ENCODE measurements around the gene MFSD2A. TPM values are rescaled to one million over a fixed set of nuclear protein-coding genes. Genes with fewer than 3 reads are reported as not detected.

MFSD2A gene
- total RNA-seq, 4 donors from 2014 or later: 20.4 to 49.1 (median 30.8) TPM

DNA sequence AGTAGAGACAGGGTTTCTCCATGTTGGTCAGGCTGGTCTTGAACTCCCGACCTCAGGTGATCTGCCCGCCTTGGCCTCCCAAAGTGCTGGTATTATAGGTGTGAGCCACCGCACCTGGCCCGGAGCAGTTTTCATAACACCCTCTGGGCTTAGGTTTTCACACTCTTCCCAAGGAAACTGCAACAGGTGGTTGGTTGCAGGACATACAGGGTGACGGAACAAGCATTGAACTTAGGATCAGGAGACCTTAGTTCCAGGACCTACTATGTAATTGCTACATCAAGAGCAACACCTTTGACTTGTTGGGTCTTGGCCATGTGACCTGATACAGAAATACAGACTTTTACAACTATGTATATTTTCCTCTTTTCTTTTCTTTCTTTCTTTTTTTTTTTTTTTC is 37.9 kb downstream of the MFSD2A start:
- H3K27ac ChIP-seq: no peak overlapping the region

GRCh38 chr1:39995973-39996393 is 41.0 kb downstream of the MFSD2A start:
- peaks cover 0 to under 1% (median 0%) of the 10 kb centered on the region in 3 donors for H3K4me1 ChIP-seq
- TF ChIP-seq, protein P1, sequence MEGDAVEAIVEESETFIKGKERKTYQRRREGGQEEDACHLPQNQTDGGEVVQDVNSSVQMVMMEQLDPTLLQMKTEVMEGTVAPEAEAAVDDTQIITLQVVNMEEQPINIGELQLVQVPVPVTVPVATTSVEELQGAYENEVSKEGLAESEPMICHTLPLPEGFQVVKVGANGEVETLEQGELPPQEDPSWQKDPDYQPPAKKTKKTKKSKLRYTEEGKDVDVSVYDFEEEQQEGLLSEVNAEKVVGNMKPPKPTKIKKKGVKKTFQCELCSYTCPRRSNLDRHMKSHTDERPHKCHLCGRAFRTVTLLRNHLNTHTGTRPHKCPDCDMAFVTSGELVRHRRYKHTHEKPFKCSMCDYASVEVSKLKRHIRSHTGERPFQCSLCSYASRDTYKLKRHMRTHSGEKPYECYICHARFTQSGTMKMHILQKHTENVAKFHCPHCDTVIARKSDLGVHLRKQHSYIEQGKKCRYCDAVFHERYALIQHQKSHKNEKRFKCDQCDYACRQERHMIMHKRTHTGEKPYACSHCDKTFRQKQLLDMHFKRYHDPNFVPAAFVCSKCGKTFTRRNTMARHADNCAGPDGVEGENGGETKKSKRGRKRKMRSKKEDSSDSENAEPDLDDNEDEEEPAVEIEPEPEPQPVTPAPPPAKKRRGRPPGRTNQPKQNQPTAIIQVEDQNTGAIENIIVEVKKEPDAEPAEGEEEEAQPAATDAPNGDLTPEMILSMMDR (IDR thresholded peaks at IDR 0.05): no peak
- no peak for TF ChIP-seq POLR2A (IDR thresholded peaks at IDR 0.05)
- H3K4me3 ChIP-seq: no peak overlapping the region
- no peak overlapping the region for H3K27ac ChIP-seq
- no peaks in the 10 kb centered on the region for H3K27me3 ChIP-seq
- no peaks in the 10 kb centered on the region for H3K9me3 ChIP-seq
- H3K36me3 ChIP-seq: no peaks in the 10 kb centered on the region
- WGBS, 2 donors: 83% methylated on average over 1 of the region's 1 CpG; no CpG with 5 or more reads in 1 of the 2 donors
- DNase-seq: no peak
- intact Hi-C loops (cut with DNase I): no loop called here

More for the DNA sequence above, 37.9 kb downstream of the MFSD2A start:
- 97 to 100% methylated on average over 1 to 3 of the region's 5 CpGs for WGBS, 2 donors
- DNase-seq: no peak
- intact Hi-C loops (cut with DNase I): no loop called here
- Histone ChIP-seq H3K4me3 (no peak overlapping the region), H3K36me3 (no peaks in the 10 kb centered on the region), H3K4me1 (peaks cover 0 to 27% (median 7%) of the 10 kb centered on the region in 3 donors), H3K9me3 (no peaks in the 10 kb centered on the region), H3K27me3 (no peaks in the 10 kb centered on the region)
- no peak for TF ChIP-seq POLR2A (IDR thresholded peaks at IDR 0.05)
- TF ChIP-seq, protein P1 (IDR thresholded peaks at IDR 0.05): no peak

DNA sequence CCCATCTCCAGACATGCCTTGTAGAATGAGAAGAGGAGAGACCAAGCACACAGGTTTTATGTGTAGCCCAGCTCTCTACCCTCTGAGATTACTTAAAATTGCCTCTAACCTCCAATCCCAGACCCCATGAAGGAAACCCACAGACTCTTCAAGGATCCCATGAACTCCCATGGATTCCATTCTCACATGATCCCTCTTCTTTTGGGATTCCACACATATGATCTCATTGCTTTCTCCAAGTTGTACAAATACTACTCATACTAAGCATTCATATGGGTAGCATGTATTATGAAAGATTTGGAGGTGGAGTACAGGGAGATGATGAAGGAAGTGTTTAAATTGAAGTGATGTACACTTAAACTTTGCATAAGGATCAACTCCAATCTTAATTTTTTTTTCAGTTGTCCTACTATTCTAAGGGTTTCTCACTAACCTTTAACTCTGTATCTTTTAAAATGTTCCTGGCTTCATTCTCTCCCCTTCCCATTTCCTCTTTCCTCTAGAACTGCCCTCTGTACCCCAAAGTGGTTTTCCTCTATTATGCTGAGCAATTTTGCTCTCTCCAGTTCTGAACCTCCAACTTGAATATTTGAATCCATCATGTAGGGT is 41.6 kb downstream of the MFSD2A start:
- intact Hi-C loops (cut with DNase I): no loop called here
- Histone ChIP-seq H3K27ac (no peak overlapping the region), H3K9me3 (no peaks in the 10 kb centered on the region), H3K4me3 (no peak overlapping the region), H3K4me1 (no peaks in the 10 kb centered on the region), H3K27me3 (no peaks in the 10 kb centered on the region), H3K36me3 (no peaks in the 10 kb centered on the region)
- TF ChIP-seq, protein P1 (IDR thresholded peaks at IDR 0.05): no peak
- TF ChIP-seq POLR2A (IDR thresholded peaks at IDR 0.05): no peak
- DNase-seq: no peak

DNA sequence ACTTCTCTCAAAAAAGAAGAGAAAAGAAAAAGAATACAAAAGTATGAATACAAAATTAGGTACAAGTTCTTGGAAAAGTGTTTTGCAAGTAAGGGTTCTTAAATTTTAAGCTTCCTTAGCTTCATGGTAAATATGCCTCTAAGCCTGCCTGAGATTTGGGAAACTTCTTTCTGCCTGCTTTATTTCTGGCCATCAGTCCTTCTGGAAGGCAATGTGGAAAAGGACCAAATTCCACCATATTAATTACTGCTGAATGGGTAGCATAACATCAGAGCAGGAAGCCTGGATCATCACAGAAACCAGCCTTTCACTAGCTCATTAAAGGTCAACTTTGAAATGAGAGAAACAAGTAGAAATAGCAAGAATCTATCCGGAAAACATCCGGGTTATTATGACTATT is 46.5 kb downstream of the MFSD2A start:
- no peak for TF ChIP-seq POLR2A (IDR thresholded peaks at IDR 0.05)
- TF ChIP-seq, protein P1 (IDR thresholded peaks at IDR 0.05): no peak
- DNase-seq: no peak
- Histone ChIP-seq H3K27ac (no peak overlapping the region), H3K4me1 (peaks cover 0 to 12% (median 0%) of the 10 kb centered on the region in 3 donors), H3K27me3 (no peaks in the 10 kb centered on the region), H3K9me3 (no peaks in the 10 kb centered on the region), H3K4me3 (no peak overlapping the region), H3K36me3 (no peaks in the 10 kb centered on the region)
- WGBS, 2 donors: 29 to 42% methylated on average over 2 of the region's 2 CpGs
- intact Hi-C loops (cut with DNase I): no loop called here

DNA sequence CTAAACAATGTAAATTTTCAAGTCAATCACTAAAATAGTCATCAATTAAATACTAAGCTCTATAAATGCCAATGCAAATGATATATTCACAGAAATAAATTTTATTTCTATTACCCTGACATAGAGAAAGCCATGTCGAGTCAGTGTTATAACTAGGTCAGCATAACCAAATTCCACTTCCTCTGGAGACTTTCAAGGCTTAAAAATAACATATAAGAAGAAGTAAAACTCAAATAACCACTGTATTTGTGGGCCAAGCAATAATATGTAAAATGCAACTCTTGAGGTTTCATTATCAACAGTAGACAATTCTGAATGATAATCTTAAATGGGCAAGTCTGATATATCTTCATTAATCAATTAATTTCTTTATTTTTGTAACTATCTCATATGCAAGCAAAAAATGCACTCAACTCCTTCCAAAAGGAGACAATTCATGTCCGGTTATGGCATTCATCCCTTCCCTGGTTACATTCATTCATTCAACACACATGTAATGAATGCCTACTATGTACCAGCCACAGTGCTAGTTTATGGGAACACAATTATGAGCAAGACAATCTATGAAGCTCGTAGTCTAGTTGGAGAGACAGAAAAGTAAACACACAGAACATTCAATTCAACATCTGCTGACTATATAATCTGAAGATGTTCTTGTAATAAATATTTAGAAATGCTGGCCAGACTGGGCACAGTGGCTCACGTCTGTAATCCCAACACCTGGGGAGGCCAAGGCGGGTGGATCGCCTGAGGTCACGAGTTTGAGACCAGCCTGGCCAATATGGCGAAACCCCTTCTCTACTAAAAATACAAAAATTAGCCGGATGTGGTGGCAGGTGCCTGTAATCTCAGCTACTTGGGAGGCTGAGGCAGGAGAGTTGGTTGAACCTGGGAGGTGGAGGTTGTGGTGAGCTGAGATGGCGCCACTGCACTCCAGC is 48.5 kb downstream of the MFSD2A start:
- no peaks in the 10 kb centered on the region for H3K27me3 ChIP-seq
- no peaks in the 10 kb centered on the region for H3K36me3 ChIP-seq
- H3K4me3 ChIP-seq: no peak overlapping the region
- H3K27ac ChIP-seq: no peak overlapping the region
- intact Hi-C loops (cut with DNase I): no loop called here
- H3K9me3 ChIP-seq: no peaks in the 10 kb centered on the region
- no peak for TF ChIP-seq POLR2A (IDR thresholded peaks at IDR 0.05)
- TF ChIP-seq, protein P1 (IDR thresholded peaks at IDR 0.05): no peak
- no peak for DNase-seq
- WGBS, 2 donors: 57 to 72% methylated on average over 9 to 10 of the region's 10 CpGs
- peaks cover 0 to 12% (median 0%) of the 10 kb centered on the region in 3 donors for H3K4me1 ChIP-seq
